ENCODE results near the gene PIGQ.

DNA sequence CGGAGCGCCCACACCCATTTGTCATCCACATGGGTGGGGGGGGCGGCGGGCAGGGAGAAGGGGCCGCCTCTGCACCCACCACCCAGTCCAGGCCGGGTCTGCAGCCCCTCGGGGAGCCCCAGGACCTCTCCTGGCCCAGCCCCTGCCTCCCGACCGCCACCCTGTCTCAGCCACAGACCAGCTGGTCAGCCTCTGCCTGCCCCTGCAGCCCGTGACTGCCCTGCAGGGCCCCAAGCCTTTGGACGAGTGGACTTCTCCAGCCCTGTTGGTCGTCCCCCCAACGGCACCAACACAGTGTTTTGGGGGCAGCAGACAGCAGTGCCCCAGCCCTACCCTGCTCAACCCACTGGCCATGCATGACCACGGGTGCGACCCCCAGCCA lies 8.4 kb upstream of the PIGQ start:
- TF ChIP-seq, protein P1, sequence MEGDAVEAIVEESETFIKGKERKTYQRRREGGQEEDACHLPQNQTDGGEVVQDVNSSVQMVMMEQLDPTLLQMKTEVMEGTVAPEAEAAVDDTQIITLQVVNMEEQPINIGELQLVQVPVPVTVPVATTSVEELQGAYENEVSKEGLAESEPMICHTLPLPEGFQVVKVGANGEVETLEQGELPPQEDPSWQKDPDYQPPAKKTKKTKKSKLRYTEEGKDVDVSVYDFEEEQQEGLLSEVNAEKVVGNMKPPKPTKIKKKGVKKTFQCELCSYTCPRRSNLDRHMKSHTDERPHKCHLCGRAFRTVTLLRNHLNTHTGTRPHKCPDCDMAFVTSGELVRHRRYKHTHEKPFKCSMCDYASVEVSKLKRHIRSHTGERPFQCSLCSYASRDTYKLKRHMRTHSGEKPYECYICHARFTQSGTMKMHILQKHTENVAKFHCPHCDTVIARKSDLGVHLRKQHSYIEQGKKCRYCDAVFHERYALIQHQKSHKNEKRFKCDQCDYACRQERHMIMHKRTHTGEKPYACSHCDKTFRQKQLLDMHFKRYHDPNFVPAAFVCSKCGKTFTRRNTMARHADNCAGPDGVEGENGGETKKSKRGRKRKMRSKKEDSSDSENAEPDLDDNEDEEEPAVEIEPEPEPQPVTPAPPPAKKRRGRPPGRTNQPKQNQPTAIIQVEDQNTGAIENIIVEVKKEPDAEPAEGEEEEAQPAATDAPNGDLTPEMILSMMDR (IDR thresholded peaks at IDR 0.05): no peak
- no peak for TF ChIP-seq POLR2A (IDR thresholded peaks at IDR 0.05)

All from heart left ventricle (tissue), 13 donors.